ENCODE results near the gene KIAA1671.

KIAA1671 gene

GRCh38 chr22:25006354-25006753, 53.8 kb downstream of the KIAA1671 start:
- Histone ChIP-seq H3K27ac (ENCODE audit: low read length) (peak overlapping the region; percentile 17), H3K27me3 (ENCODE audit: control insufficient read depth, insufficient read depth, low read length) (no peaks in the 10 kb centered on the region), H3K9ac (ENCODE audit: low read length) (peak overlapping the region; percentile 24), H3K9me3 (ENCODE audit: control insufficient read depth, low read depth, low read length) (no peaks in the 10 kb centered on the region), H3K4me1 (ENCODE audit: control insufficient read depth, low read depth, low read length) (peaks cover 8% of the 10 kb centered on the region), H3K36me3 (ENCODE audit: control insufficient read depth, low read depth, low read length) (no peaks in the 10 kb centered on the region), H3K4me3 (ENCODE audit: low read length) (no peak overlapping the region)

GRCh38 chr22:25007444-25008106, 55.1 kb downstream of the KIAA1671 start:
- H3K36me3 ChIP-seq (ENCODE audit: control insufficient read depth, low read depth, low read length): no peaks in the 10 kb centered on the region
- peaks cover 8% of the 10 kb centered on the region for H3K4me1 ChIP-seq (ENCODE audit: control insufficient read depth, low read depth, low read length)
- H3K9me3 ChIP-seq (ENCODE audit: control insufficient read depth, low read depth, low read length): no peaks in the 10 kb centered on the region
- no peak overlapping the region for H3K4me3 ChIP-seq (ENCODE audit: low read length)
- no peaks in the 10 kb centered on the region for H3K27me3 ChIP-seq (ENCODE audit: control insufficient read depth, insufficient read depth, low read length)
- peak overlapping the region; percentile 20 for H3K9ac ChIP-seq (ENCODE audit: low read length)
- peak overlapping the region; percentile 9 for H3K27ac ChIP-seq (ENCODE audit: low read length)

- Histone ChIP-seq H3K9ac (ENCODE audit: low read length) (no peak overlapping the region), H3K27me3 (ENCODE audit: control insufficient read depth, insufficient read depth, low read length) (no peaks in the 10 kb centered on the region), H3K4me1 (ENCODE audit: control insufficient read depth, low read depth, low read length) (peaks cover 12% of the 10 kb centered on the region)
Measured at GRCh38 chr22:25008666-25009065, 56.1 kb downstream of the KIAA1671 start.

GRCh38 chr22:25012741-25013143, 60.2 kb downstream of the KIAA1671 start:
- peaks cover 12% of the 10 kb centered on the region for H3K4me1 ChIP-seq (ENCODE audit: control insufficient read depth, low read depth, low read length)
- no peak overlapping the region for H3K9ac ChIP-seq (ENCODE audit: low read length)
- no peaks in the 10 kb centered on the region for H3K36me3 ChIP-seq (ENCODE audit: control insufficient read depth, low read depth, low read length)
- H3K9me3 ChIP-seq (ENCODE audit: control insufficient read depth, low read depth, low read length): no peaks in the 10 kb centered on the region
- no peaks in the 10 kb centered on the region for H3K27me3 ChIP-seq (ENCODE audit: control insufficient read depth, insufficient read depth, low read length)
- peak overlapping the region; percentile 22 for H3K27ac ChIP-seq (ENCODE audit: low read length)
- H3K4me3 ChIP-seq (ENCODE audit: low read length): no peak overlapping the region

More at GRCh38 chr22:25008666-25009065, 56.1 kb downstream of the KIAA1671 start:
- Histone ChIP-seq H3K36me3 (ENCODE audit: control insufficient read depth, low read depth, low read length) (no peaks in the 10 kb centered on the region), H3K27ac (ENCODE audit: low read length) (no peak overlapping the region), H3K4me3 (ENCODE audit: low read length) (no peak overlapping the region), H3K9me3 (ENCODE audit: control insufficient read depth, low read depth, low read length) (no peaks in the 10 kb centered on the region)

- H3K36me3 ChIP-seq (ENCODE audit: control insufficient read depth, low read depth, low read length): no peaks in the 10 kb centered on the region
- no peaks in the 10 kb centered on the region for H3K27me3 ChIP-seq (ENCODE audit: control insufficient read depth, insufficient read depth, low read length)
- H3K9ac ChIP-seq (ENCODE audit: low read length): no peak overlapping the region
- no peaks in the 10 kb centered on the region for H3K9me3 ChIP-seq (ENCODE audit: control insufficient read depth, low read depth, low read length)
- H3K27ac ChIP-seq (ENCODE audit: low read length): no peak overlapping the region
- peaks cover 12% of the 10 kb centered on the region for H3K4me1 ChIP-seq (ENCODE audit: control insufficient read depth, low read depth, low read length)
- no peak overlapping the region for H3K4me3 ChIP-seq (ENCODE audit: low read length)
Measured at GRCh38 chr22:25013607-25014006, 61.1 kb downstream of the KIAA1671 start.

- H3K4me3 ChIP-seq (ENCODE audit: low read length): no peak overlapping the region
- H3K27ac ChIP-seq (ENCODE audit: low read length): no peak overlapping the region
- no peaks in the 10 kb centered on the region for H3K36me3 ChIP-seq (ENCODE audit: control insufficient read depth, low read depth, low read length)
- peaks cover 12% of the 10 kb centered on the region for H3K4me1 ChIP-seq (ENCODE audit: control insufficient read depth, low read depth, low read length)
- no peaks in the 10 kb centered on the region for H3K9me3 ChIP-seq (ENCODE audit: control insufficient read depth, low read depth, low read length)
- no peaks in the 10 kb centered on the region for H3K27me3 ChIP-seq (ENCODE audit: control insufficient read depth, insufficient read depth, low read length)
- H3K9ac ChIP-seq (ENCODE audit: low read length): no peak overlapping the region
Measured at GRCh38 chr22:25014896-25015755, 62.6 kb downstream of the KIAA1671 start.

- no peak overlapping the region for H3K4me3 ChIP-seq (ENCODE audit: low read length)
- H3K27ac ChIP-seq (ENCODE audit: low read length): no peak overlapping the region
- H3K27me3 ChIP-seq (ENCODE audit: control insufficient read depth, insufficient read depth, low read length): no peaks in the 10 kb centered on the region
- no peaks in the 10 kb centered on the region for H3K36me3 ChIP-seq (ENCODE audit: control insufficient read depth, low read depth, low read length)
- no peaks in the 10 kb centered on the region for H3K9me3 ChIP-seq (ENCODE audit: control insufficient read depth, low read depth, low read length)
- H3K4me1 ChIP-seq (ENCODE audit: control insufficient read depth, low read depth, low read length): peaks cover 12% of the 10 kb centered on the region
- no peak overlapping the region for H3K9ac ChIP-seq (ENCODE audit: low read length)
Measured at GRCh38 chr22:25016311-25016710, 63.8 kb downstream of the KIAA1671 start.

- H3K27me3 ChIP-seq (ENCODE audit: control insufficient read depth, insufficient read depth, low read length): no peaks in the 10 kb centered on the region
- H3K27ac ChIP-seq (ENCODE audit: low read length): no peak overlapping the region
- peaks cover 9% of the 10 kb centered on the region for H3K4me1 ChIP-seq (ENCODE audit: control insufficient read depth, low read depth, low read length)
- H3K9me3 ChIP-seq (ENCODE audit: control insufficient read depth, low read depth, low read length): no peaks in the 10 kb centered on the region
- no peak overlapping the region for H3K4me3 ChIP-seq (ENCODE audit: low read length)
- H3K9ac ChIP-seq (ENCODE audit: low read length): no peak overlapping the region
- H3K36me3 ChIP-seq (ENCODE audit: control insufficient read depth, low read depth, low read length): no peaks in the 10 kb centered on the region
Measured at GRCh38 chr22:25018009-25018408, 65.5 kb downstream of the KIAA1671 start.

- no peaks in the 10 kb centered on the region for H3K27me3 ChIP-seq (ENCODE audit: control insufficient read depth, insufficient read depth, low read length)
- no peak overlapping the region for H3K4me3 ChIP-seq (ENCODE audit: low read length)
- peaks cover 8% of the 10 kb centered on the region for H3K4me1 ChIP-seq (ENCODE audit: control insufficient read depth, low read depth, low read length)
Measured at GRCh38 chr22:25019427-25020184, 67.1 kb downstream of the KIAA1671 start.

GRCh38 chr22:25021409-25021808, 68.9 kb downstream of the KIAA1671 start:
- Histone ChIP-seq H3K27me3 (ENCODE audit: control insufficient read depth, insufficient read depth, low read length) (no peaks in the 10 kb centered on the region), H3K9ac (ENCODE audit: low read length) (no peak overlapping the region), H3K4me3 (ENCODE audit: low read length) (no peak overlapping the region), H3K9me3 (ENCODE audit: control insufficient read depth, low read depth, low read length) (no peaks in the 10 kb centered on the region), H3K27ac (ENCODE audit: low read length) (no peak overlapping the region), H3K36me3 (ENCODE audit: control insufficient read depth, low read depth, low read length) (no peaks in the 10 kb centered on the region), H3K4me1 (ENCODE audit: control insufficient read depth, low read depth, low read length) (no peaks in the 10 kb centered on the region)

More at GRCh38 chr22:25019427-25020184, 67.1 kb downstream of the KIAA1671 start:
- H3K9ac ChIP-seq (ENCODE audit: low read length): no peak overlapping the region
- H3K36me3 ChIP-seq (ENCODE audit: control insufficient read depth, low read depth, low read length): no peaks in the 10 kb centered on the region
- no peaks in the 10 kb centered on the region for H3K9me3 ChIP-seq (ENCODE audit: control insufficient read depth, low read depth, low read length)
- no peak overlapping the region for H3K27ac ChIP-seq (ENCODE audit: low read length)

GRCh38 chr22:25021976-25022711, 69.6 kb downstream of the KIAA1671 start:
- Histone ChIP-seq H3K27me3 (ENCODE audit: control insufficient read depth, insufficient read depth, low read length) (no peaks in the 10 kb centered on the region), H3K27ac (ENCODE audit: low read length) (no peak overlapping the region), H3K4me3 (ENCODE audit: low read length) (no peak overlapping the region), H3K36me3 (ENCODE audit: control insufficient read depth, low read depth, low read length) (no peaks in the 10 kb centered on the region), H3K9ac (ENCODE audit: low read length) (no peak overlapping the region), H3K4me1 (ENCODE audit: control insufficient read depth, low read depth, low read length) (no peaks in the 10 kb centered on the region), H3K9me3 (ENCODE audit: control insufficient read depth, low read depth, low read length) (no peaks in the 10 kb centered on the region)
